Neural progenitor cell (in vitro differentiated cells): Measurements from ENCODE around the gene MYOZ1. TPM values are rescaled to one million over a fixed set of nuclear protein-coding genes. Genes with fewer than 3 reads are reported as not detected.

Experiments
- DNase-seq: peaks from one replicate; pipeline ENCODE4 v3.0.0-alpha.2; 2016; ENCODE audit warnings: low spot score
- H2AFZ ChIP-seq: fragments of 200-600 bp; sonication (generic); replicated peaks from 2 replicates; pipeline ENCODE4 v1.6.1; 2016; ENCODE audit warnings: antibody characterized with exemption
- H3F3A ChIP-seq: fragments of 200-600 bp; sonication (generic); 2 replicates; pipeline ENCODE4 v1.6.1; 2016; ENCODE audit warnings: antibody characterized with exemption, low read depth
- H3K27ac ChIP-seq: fragments of 200-600 bp; sonication (generic); 2 replicates; pipeline ENCODE4 v1.5.1; 2016; ENCODE audit warnings: mild to moderate bottlenecking
- H3K27me3 ChIP-seq: fragments of 200-600 bp; sonication (generic); 2 replicates; pipeline ENCODE4 v1.6.1; 2016; ENCODE audit warnings: mild to moderate bottlenecking, moderate library complexity
- H3K36me3 ChIP-seq: fragments of 200-600 bp; sonication (generic); 2 replicates; pipeline ENCODE4 v1.5.1; 2016
- H3K4me1 ChIP-seq: fragments of 200-600 bp; sonication (generic); 2 replicates; pipeline ENCODE4 v1.6.1; 2016; ENCODE audit warnings: mixed run types
- H3K4me2 ChIP-seq: fragments of 200-600 bp; sonication (generic); 2 replicates; pipeline ENCODE4 v1.6.1; 2016
- H3K4me3 ChIP-seq: fragments of 200-600 bp; sonication (generic); 2 replicates; pipeline ENCODE4 v1.5.1; 2016
- H3K79me2 ChIP-seq: fragments of 200-600 bp; sonication (generic); 2 replicates; pipeline ENCODE4 v1.6.1; 2016; ENCODE audit warnings: low read depth
- H3K9ac ChIP-seq: fragments of 200-600 bp; sonication (generic); 2 replicates; pipeline ENCODE4 v1.6.1; 2016
- H3K9me3 ChIP-seq: fragments of 200-600 bp; sonication (generic); 2 replicates; pipeline ENCODE4 v1.5.1; 2016; ENCODE audit warnings: low read depth
- H4K20me1 ChIP-seq: fragments of 200-600 bp; sonication (generic); 2 replicates; pipeline ENCODE4 v1.6.1; 2016; ENCODE audit warnings: low read depth
- H3K27ac Mint-ChIP-seq: 3 replicates; pipeline ENCODE4 v1.8.0; 2021; ENCODE audit warnings: mixed read lengths
- H3K27me3 Mint-ChIP-seq: 2 replicates; pipeline ENCODE4 v1.8.0; 2022; ENCODE audit warnings: low read depth, mild to moderate bottlenecking, inconsistent platforms, moderate library complexity, mixed read lengths; ENCODE audit not compliant: insufficient read depth
- H3K36me3 Mint-ChIP-seq: 3 replicates; pipeline ENCODE4 v1.8.0; 2021; ENCODE audit warnings: mixed read lengths
- H3K4me1 Mint-ChIP-seq: 3 replicates; pipeline ENCODE4 v1.8.0; 2021; ENCODE audit warnings: mixed read lengths
- H3K4me3 Mint-ChIP-seq: 3 replicates; pipeline ENCODE4 v1.8.0; 2021; ENCODE audit warnings: mild to moderate bottlenecking, moderate library complexity, mixed read lengths
- H3K9me3 Mint-ChIP-seq: 3 replicates; pipeline ENCODE4 v1.8.0; 2020; ENCODE audit warnings: mixed read lengths
- EZH2 ChIP-seq: fragments of 200-600 bp; sonication (generic); IDR thresholded peaks from 2 replicates; pipeline ENCODE4 v1.6.1; 2017; ENCODE audit warnings: antibody characterized with exemption, mild to moderate bottlenecking, moderate library complexity
- EZH2phosphoT487 ChIP-seq: fragments of 200-600 bp; sonication (generic); IDR thresholded peaks from 2 replicates; pipeline ENCODE4 v1.6.1; 2017; ENCODE audit warnings: antibody characterized with exemption
- total RNA-seq: library from RNA; depleted of rRNA; stranded (reverse); fragments of >200 nt; gene quantifications from 2 replicates; pipeline ENCODE4 v1.2.3, GENCODE V29; 2015; ENCODE audit warnings: low replicate concordance
- TF ChIP-seq, protein P1 (sequence below): fragments of 200-600 bp; sonication (generic); IDR thresholded peaks from 2 replicates; pipeline ENCODE4 v1.5.1; 2017; ENCODE audit warnings: antibody characterized with exemption, mild to moderate bottlenecking

The MYOZ1 gene
- total RNA-seq, 1 donor from 2014 or later: 1.2 TPM

DNA sequence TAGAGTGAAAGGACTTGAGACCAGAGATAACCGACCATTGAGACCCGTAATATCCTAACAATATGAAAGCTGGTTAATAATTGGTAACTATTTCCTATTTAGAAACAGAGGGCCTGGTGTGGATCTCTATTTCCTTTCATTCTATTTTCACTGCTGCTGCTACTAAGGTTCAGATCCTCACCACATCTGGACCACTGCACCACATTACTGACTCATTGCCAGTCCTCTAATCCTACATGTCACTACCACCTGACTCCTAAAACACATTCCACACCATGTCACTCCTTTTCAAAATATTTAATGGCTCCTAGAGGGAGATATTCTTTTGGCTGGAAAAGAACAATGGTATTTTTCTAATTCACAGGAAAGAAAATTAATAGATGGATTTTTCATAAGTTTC, 56.5 kb downstream of the MYOZ1 start:
- Histone ChIP-seq H3K36me3 (no peaks in the 10 kb centered on the region), H3K9ac (no peak overlapping the region), H3K27me3 (no peaks in the 10 kb centered on the region), H4K20me1 (no peaks in the 10 kb centered on the region), H2AFZ (no peak overlapping the region), H3K9me3 (no peaks in the 10 kb centered on the region), H3K4me3 (no peak overlapping the region), H3K79me2 (peaks cover 97% of the 10 kb centered on the region), H3K4me1 (peaks cover 30% of the 10 kb centered on the region), H3K27ac (no peak overlapping the region), H3F3A (peaks cover 15% of the 10 kb centered on the region), H3K4me2 (no peak overlapping the region)
- TF ChIP-seq EZH2phosphoT487 (no peak), EZH2 (no peak)
- TF ChIP-seq, protein P1, sequence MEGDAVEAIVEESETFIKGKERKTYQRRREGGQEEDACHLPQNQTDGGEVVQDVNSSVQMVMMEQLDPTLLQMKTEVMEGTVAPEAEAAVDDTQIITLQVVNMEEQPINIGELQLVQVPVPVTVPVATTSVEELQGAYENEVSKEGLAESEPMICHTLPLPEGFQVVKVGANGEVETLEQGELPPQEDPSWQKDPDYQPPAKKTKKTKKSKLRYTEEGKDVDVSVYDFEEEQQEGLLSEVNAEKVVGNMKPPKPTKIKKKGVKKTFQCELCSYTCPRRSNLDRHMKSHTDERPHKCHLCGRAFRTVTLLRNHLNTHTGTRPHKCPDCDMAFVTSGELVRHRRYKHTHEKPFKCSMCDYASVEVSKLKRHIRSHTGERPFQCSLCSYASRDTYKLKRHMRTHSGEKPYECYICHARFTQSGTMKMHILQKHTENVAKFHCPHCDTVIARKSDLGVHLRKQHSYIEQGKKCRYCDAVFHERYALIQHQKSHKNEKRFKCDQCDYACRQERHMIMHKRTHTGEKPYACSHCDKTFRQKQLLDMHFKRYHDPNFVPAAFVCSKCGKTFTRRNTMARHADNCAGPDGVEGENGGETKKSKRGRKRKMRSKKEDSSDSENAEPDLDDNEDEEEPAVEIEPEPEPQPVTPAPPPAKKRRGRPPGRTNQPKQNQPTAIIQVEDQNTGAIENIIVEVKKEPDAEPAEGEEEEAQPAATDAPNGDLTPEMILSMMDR: no peak
- no peak for DNase-seq
- peaks cover 2% of the 10 kb centered on the region for H3K27me3 Mint-ChIP-seq
- H3K9me3 Mint-ChIP-seq: peaks cover 12% of the 10 kb centered on the region
- H3K27ac Mint-ChIP-seq: no peak overlapping the region
- H3K4me3 Mint-ChIP-seq: no peak overlapping the region
- H3K36me3 Mint-ChIP-seq: peaks cover 23% of the 10 kb centered on the region
- peaks cover 8% of the 10 kb centered on the region for H3K4me1 Mint-ChIP-seq

DNA sequence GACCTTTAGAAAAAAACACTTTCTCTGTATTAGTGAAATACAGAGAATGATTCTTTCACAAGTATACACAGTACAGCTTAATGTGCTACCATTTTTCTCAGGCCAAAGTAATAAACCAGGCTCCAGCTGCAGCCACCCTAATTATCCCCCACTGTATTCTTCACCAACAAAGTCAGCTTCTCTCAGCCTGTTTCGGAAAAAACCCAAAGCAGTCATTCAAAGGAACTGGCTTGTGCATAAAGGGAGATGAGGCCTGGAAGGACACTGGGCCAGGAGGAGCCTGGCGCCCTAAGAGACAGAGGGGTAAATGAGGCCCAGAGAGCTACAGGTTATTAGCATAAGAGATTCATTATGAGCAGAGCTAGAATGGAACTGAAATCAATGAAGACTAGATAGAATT, 59.4 kb downstream of the MYOZ1 start:
- peaks cover 17% of the 10 kb centered on the region for H3K36me3 Mint-ChIP-seq
- H3K4me3 Mint-ChIP-seq: no peak overlapping the region
- Histone ChIP-seq H3K4me3 (no peak overlapping the region), H2AFZ (no peak overlapping the region), H3K4me1 (peaks cover 17% of the 10 kb centered on the region), H3F3A (peaks cover 24% of the 10 kb centered on the region), H4K20me1 (no peaks in the 10 kb centered on the region), H3K79me2 (peaks cover 90% of the 10 kb centered on the region), H3K36me3 (no peaks in the 10 kb centered on the region), H3K9ac (peak overlapping the region; percentile 42), H3K4me2 (peak overlapping the region; percentile 59), H3K27ac (peak overlapping the region; percentile 88), H3K27me3 (no peaks in the 10 kb centered on the region), H3K9me3 (no peaks in the 10 kb centered on the region)
- peak overlapping the region; percentile 40 for H3K27ac Mint-ChIP-seq
- H3K27me3 Mint-ChIP-seq: peaks cover 2% of the 10 kb centered on the region
- peaks cover 12% of the 10 kb centered on the region for H3K9me3 Mint-ChIP-seq
- peaks cover 4% of the 10 kb centered on the region for H3K4me1 Mint-ChIP-seq
- TF ChIP-seq, protein P1: no peak
- peak; percentile 65 for DNase-seq

Other genes starting within 250 kb of the MYOZ1 start
- gene ANXA7, start 227.4 kb downstream of the MYOZ1 start, total RNA-seq: 49.1 and 53.6 TPM in 2 replicates
- gene MSS51, start 207.9 kb downstream of the MYOZ1 start, total RNA-seq: 1.4 and 2.2 TPM in 2 replicates
- gene PPP3CB, start 145.4 kb downstream of the MYOZ1 start, total RNA-seq: 31.7 and 47.0 TPM in 2 replicates
- 50.6 and 97.2 TPM in 2 replicates for gene USP54, start 50.1 kb downstream of the MYOZ1 start, total RNA-seq
- 0.06 and 0.13 TPM in 2 replicates for gene SYNPO2L, start 14.6 kb upstream of the MYOZ1 start, total RNA-seq
- gene AGAP5, start 56.6 kb upstream of the MYOZ1 start, total RNA-seq: 8.3 and 9.4 TPM in 2 replicates
- gene SEC24C, start 102.9 kb upstream of the MYOZ1 start, total RNA-seq: 36.0 and 50.4 TPM in 2 replicates
- 51.3 and 66.7 TPM in 2 replicates for gene CHCHD1, start 140.6 kb upstream of the MYOZ1 start, total RNA-seq
- 30.5 and 38.1 TPM in 2 replicates for gene ZSWIM8, start 144.1 kb upstream of the MYOZ1 start, total RNA-seq
- 12.4 and 32.1 TPM in 2 replicates for gene NDST2, start 170.1 kb upstream of the MYOZ1 start, total RNA-seq
- gene CAMK2G, start 233.1 kb upstream of the MYOZ1 start, total RNA-seq: 35.0 and 36.6 TPM in 2 replicates